Measurements from ENCODE around the gene NOL4L. TPM values are rescaled to one million over a fixed set of nuclear protein-coding genes. Genes with fewer than 3 reads are reported as not detected.

The NOL4L gene
- total and polyA plus RNA-seq, 12 donors = 1.5 to 10.1 (median 5.1) TPM

DNA sequence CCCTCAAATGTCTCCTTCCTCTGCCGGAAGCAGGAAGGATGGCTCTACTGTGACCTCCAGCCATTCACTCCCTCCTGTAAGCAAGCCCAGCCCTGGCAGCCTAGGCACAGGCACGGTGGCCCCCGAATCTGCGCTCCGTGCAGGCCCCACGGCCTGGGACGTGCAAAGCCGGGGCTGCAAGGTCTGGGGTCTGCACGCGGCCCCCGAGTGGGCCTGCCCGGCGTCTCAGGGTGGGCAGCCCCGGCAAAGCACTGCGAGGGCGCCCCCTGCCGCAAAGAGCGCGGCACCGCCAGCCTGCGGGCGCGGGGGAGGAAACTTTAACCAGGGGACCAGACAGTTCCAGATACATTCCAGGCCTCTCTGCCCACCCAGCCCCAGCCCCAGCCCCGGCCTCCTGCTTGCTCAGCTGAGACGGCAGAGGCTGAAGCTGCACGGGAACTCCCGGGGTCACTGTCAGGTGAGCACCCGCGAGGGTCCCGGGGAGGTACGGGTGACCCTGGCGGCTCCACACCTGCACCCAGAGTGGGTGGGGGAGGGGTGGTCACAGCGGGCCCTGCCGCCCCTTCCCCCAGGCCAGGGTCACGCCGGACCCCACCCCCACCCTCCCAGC is 128.2 kb downstream of the NOL4L start:
- ATAC-seq = peak; percentile 61 to 78 (median 69)
- Histone ChIP-seq H3K4me1 (peaks cover 3 to 26% (median 16%) of the 10 kb centered on the region in 9 donors), H3K4me3 (peak overlapping the region; percentile 38 to 74 (median 57)), H3K36me3 (peaks cover 0 to 50% (median 9%) of the 10 kb centered on the region in 9 donors), H3K27me3 (no peaks in the 10 kb centered on the region), H3K27ac (peak overlapping the region in 3 of 10 donors; percentile 23 to 53 (median 53)), H3K9me3 (no peaks in the 10 kb centered on the region)
- WGBS, 2 donors = 7 to 14% methylated on average over 36 of the region's 36 CpGs
- peak in 1 of 2 donors; percentile 64 for DNase-seq
- intact Hi-C loops (cut with DNase I) = no loop called here
- TF ChIP-seq, protein P1, sequence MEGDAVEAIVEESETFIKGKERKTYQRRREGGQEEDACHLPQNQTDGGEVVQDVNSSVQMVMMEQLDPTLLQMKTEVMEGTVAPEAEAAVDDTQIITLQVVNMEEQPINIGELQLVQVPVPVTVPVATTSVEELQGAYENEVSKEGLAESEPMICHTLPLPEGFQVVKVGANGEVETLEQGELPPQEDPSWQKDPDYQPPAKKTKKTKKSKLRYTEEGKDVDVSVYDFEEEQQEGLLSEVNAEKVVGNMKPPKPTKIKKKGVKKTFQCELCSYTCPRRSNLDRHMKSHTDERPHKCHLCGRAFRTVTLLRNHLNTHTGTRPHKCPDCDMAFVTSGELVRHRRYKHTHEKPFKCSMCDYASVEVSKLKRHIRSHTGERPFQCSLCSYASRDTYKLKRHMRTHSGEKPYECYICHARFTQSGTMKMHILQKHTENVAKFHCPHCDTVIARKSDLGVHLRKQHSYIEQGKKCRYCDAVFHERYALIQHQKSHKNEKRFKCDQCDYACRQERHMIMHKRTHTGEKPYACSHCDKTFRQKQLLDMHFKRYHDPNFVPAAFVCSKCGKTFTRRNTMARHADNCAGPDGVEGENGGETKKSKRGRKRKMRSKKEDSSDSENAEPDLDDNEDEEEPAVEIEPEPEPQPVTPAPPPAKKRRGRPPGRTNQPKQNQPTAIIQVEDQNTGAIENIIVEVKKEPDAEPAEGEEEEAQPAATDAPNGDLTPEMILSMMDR (IDR thresholded peaks at IDR 0.05) = peak; percentile 60 to 86 (median 82)

DNA sequence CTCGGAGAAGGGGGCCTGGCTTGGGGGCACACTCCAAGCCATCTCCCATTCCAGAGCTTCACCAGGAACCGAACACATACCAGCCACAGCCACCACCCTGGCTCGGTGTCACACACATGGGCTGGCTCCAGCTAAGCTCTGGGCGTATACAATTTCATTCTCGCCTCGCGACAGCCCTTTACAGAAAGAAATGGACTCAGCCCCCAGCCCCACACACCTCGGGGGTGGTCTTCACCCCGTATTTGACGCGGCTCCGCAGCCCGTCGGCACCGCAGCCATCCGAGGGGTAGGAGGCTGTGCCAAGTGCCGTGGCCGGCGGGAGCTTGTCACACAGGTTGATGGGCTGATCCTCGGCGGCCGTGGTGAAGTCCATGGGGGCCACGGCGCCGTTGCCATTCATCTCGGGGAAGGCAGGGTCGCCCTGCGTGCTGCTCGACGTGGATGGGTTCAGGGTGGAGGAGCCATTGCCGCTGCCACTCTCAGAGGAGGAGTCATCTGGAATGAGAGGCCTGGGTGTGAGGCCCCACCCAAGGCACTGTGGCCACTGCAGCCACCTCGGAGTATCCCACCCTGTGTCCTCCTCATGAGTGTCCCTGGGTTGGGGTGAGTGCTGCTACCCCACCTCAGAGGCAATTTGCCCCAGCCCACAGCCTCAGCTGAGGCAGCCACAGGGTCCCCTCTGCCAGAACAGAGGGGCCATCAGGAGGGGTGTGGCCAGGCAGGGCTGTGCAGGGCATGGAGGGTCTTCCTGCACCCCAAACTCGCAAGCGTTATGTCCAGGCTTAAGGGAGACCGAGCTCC is 129.0 kb downstream of the NOL4L start:
- H3K27ac ChIP-seq = no peak overlapping the region
- no peaks in the 10 kb centered on the region for H3K9me3 ChIP-seq
- TF ChIP-seq, protein P1 (IDR thresholded peaks at IDR 0.05) = no peak
- intact Hi-C loops (cut with DNase I) = no loop called here
- H3K27me3 ChIP-seq = no peaks in the 10 kb centered on the region
- peaks cover 3 to 35% (median 19%) of the 10 kb centered on the region in 9 donors for H3K4me1 ChIP-seq
- 90 to 94% methylated on average over 34 to 35 of the region's 35 CpGs for WGBS, 2 donors
- H3K36me3 ChIP-seq = peaks cover 0 to 59% (median 9%) of the 10 kb centered on the region in 9 donors
- ATAC-seq (peak in 1 of 8 donors; percentile 1), DNase-seq (no peak)
- H3K4me3 ChIP-seq = no peak overlapping the region

DNA sequence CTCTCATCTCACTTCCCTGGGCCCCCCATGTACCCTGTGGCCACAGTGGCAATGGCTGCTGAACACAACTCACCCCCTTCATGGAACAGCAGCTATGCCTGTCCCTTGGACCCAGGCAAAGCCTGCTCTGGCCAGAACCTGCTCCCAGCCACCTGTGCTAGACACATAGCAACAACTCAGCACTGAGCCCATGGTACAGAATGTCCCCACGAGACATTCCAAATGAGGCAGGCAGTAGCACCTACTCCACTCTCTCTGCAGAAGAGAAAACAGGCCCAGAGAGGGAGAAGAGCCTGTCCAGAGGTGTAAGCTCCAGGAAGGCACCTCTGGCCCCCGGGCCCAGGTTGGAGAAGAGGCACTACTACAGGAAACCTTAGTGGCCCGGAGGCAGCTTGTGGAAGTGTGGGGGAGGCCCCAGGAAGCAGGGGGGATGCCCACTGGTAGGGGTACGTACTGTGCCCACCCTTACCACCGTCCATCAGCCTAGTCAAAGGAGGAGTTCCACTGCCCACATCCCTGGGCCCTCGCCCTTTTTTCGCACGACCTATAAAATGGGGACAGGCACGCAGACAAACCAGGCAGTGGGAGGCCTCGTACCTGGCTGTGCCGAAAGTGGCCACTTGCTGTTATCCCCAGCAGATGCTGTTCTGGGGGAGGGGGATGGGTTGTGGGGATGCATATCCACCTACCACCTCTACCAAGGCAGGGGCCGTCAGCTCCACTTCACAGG is 129.8 kb downstream of the NOL4L start:
- WGBS, 2 donors = 84 to 86% methylated on average over 12 of the region's 12 CpGs
- Histone ChIP-seq H3K36me3 (peaks cover 0 to 59% (median 9%) of the 10 kb centered on the region in 9 donors), H3K27ac (no peak overlapping the region), H3K4me3 (no peak overlapping the region), H3K9me3 (no peaks in the 10 kb centered on the region), H3K27me3 (no peaks in the 10 kb centered on the region), H3K4me1 (peaks cover 3 to 43% (median 25%) of the 10 kb centered on the region in 9 donors)
- TF ChIP-seq, protein P1 (IDR thresholded peaks at IDR 0.05) = no peak
- DNase-seq = no peak
- intact Hi-C loops (cut with DNase I) = no loop called here
- no peak for ATAC-seq
